ENCODE data around the gene FADS3.

The FADS3 gene

GRCh38 chr11:61830237-61831105, 60.9 kb downstream of the FADS3 start:
- no peak for DNase-seq

GRCh38 chr11:61829806-61830205, 61.5 kb downstream of the FADS3 start:
- DNase-seq, result no peak

- peak; percentile 42 for DNase-seq
Measured at GRCh38 chr11:61828629-61829407, 62.5 kb downstream of the FADS3 start.

GRCh38 chr11:61828379-61828628, 63.0 kb downstream of the FADS3 start:
- DNase-seq, result no peak

GRCh38 chr11:61827571-61828378, 63.6 kb downstream of the FADS3 start, which contains the start of gene FADS2:
FADS2 (plus strand) TSS chr11:61828300; CDS start chr11:61828391, 91 bp downstream.
- DNase-seq, result peak; percentile 96

- DNase-seq, result peak; percentile 67
Measured at GRCh38 chr11:61826930-61827570, 64.3 kb downstream of the FADS3 start.
